NCI-H1105 (cell line): ENCODE results near the gene NR1D1.

Experiments
- DNase-seq: peaks from one replicate; lab custom pipeline; 2025; lab: John Stamatoyannopoulos, UW

Gene NR1D1

DNA sequence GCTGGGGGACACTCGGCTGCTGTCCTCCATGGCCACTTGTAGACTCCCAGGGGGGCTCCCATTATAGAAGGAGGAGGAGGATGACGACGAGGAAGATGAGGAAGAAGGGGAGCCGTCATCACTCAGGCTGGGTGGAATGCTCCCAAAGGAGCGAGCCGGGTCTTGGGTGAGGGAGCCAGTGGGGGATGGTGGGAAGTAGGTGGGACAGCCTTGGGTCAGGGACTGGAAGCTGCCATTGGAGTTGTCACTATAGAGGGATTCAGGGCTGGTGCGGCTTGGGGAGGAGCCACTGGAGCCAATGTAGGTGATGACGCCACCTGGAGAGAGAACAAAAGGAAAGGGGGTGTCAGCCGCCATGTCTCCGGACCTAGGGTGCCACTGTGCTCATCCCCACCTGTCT is 3.3 kb downstream of the NR1D1 start:
- no peak for DNase-seq

GRCh38 chr17:40095944-40096791 is 4.2 kb downstream of the NR1D1 start:
- DNase-seq = no peak

DNA sequence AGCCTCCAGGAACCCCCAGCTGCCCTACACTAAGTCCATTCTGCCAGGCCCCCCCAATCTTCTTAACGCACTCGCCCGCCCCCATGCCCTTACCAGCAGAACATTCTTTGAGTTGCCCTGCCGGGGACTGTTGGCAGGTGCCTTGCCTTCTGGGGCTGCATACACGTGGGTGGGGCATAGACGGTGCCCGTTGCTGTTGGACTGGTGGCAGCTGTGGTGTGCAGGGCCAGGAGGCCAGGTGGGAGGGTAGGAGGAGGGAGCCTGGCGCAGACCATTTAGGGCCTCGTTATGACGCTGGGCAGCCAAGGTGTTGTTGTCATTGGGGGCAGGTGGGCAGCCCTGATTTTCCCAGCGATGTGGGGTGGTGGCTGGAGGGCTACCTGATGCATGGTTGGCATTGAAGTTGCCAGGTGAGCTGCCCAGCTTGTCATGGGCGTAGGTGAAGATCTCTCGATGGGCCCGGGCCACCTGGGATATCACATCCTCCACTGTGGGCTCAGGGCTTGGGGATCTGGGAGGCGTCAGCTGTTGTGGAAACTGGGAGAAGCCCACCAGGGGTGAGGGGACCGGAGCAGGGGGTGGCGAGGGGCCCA is 4.9 kb downstream of the NR1D1 start:
- no peak for DNase-seq

- DNase-seq = no peak
These were observed 5.5 kb downstream of the NR1D1 start for GRCh38 chr17:40094874-40095273.

GRCh38 chr17:40093580-40094201 is 6.7 kb downstream of the NR1D1 start:
- DNase-seq = no peak

GRCh38 chr17:40093005-40093579 is 7.3 kb downstream of the NR1D1 start:
- no peak for DNase-seq

GRCh38 chr17:40092581-40092980 is 7.8 kb downstream of the NR1D1 start:
- DNase-seq = no peak

DNA sequence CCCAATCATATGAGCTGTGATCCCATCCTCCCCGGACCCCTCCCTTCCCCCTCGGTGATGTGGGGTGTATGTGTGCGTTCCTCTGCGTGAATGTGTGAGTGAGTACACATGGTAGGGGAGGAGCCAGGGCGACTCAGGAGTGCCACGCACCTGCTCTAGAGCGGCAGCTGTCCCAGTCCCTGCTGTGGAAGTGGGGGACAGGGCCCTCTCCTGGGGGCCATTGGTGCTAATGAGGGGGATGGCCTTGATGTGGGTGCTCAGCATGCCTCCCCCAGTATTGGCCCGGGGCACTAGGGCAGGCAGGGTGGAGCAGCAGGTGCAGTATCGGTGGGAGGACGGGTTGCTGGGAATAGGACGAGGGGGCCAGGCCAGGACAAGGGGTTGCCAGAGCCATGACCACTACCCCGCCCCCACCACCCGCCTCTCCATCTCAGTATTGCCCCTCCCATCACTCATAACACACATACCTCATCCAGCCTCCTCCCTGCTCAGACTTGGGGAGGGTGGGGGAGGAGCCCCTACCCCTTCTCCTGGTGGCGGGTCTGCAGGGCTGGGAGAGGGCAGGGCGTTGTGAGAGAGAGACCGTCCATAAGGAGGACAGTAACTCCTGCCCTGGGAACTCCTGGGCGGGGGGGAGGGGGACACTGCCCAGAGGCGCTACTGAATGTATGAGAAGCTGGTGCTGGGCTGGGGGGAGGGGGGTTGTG is 8.5 kb downstream of the NR1D1 start:
- DNase-seq = no peak

- DNase-seq = no peak
These were observed 9.9 kb downstream of the NR1D1 start for GRCh38 chr17:40090237-40091119.

DNA sequence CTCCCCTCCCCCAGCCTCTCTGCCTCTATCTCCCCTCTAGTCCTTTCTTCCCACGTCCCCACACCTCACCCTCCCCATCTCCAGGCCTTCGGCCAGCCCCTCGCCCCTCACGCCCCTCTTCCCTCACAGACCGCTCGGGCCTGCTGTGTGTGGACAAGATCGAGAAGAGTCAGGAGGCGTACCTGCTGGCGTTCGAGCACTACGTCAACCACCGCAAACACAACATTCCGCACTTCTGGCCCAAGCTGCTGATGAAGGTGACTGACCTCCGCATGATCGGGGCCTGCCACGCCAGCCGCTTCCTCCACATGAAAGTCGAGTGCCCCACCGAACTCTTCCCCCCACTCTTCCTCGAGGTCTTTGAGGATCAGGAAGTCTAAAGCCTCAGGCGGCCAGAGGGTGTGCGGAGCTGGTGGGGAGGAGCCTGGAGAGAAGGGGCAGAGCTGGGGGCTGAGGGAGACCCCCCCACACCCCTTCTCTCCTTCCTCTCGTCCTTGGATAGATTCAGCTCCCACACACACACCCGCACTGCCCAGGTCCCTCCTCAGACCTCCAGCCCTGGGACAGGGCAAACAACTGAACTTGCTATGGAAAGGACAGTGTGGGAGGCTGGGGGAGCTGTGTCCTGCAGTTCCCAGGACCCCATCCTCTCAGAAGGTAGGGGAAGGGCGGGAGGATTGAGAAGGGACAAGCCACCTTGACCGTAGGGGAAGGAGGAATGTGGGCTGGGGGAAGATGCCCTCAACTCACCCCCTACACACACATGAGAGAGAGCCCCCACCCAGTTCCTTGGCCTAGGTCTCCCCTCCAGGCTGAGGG is 11.1 kb downstream of the NR1D1 start:
- no peak for DNase-seq

DNA sequence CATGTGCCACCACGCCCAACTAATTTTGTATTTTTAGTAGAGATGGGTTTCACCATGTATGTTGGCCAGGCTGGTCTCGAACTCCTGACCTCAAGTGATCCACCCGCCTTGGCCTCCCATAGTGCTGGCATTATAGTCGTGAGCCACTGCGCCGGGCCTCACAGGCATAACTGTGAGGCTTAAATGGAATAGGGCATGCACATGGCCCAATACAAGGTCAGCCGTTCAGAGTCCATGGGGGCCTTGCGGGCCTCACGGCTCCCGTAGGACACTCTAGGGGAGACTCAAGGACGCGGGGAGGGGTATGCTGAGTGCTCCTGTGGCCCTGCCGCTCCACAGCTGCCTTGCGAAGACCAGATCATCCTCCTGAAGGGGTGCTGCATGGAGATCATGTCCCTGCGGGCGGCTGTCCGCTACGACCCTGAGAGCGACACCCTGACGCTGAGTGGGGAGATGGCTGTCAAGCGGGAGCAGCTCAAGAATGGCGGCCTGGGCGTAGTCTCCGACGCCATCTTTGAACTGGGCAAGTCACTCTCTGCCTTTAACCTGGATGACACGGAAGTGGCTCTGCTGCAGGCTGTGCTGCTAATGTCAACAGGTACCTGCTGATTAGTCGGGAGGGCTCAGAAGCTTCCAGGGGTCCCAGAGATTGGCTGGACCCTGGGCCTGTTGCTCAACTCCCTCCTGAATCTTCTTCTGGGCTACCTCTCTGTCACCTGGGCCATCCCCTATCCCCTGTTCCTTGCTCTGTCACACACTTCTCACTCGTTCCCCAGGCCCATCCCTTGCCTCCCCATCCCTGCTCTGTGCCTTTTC is 12.3 kb downstream of the NR1D1 start:
- DNase-seq = no peak

GRCh38 chr17:40087049-40087794 is 13.2 kb downstream of the NR1D1 start:
- no peak for DNase-seq

GRCh38 chr17:40086150-40087044 is 14.0 kb downstream of the NR1D1 start:
- peak; percentile 35 for DNase-seq

GRCh38 chr17:40084477-40084876 is 15.9 kb downstream of the NR1D1 start:
- DNase-seq = no peak

- no peak for DNase-seq
These were observed 20.8 kb downstream of the NR1D1 start for GRCh38 chr17:40079545-40079944.

- DNase-seq = no peak
These were observed 23.8 kb downstream of the NR1D1 start for GRCh38 chr17:40076591-40076990.

DNA sequence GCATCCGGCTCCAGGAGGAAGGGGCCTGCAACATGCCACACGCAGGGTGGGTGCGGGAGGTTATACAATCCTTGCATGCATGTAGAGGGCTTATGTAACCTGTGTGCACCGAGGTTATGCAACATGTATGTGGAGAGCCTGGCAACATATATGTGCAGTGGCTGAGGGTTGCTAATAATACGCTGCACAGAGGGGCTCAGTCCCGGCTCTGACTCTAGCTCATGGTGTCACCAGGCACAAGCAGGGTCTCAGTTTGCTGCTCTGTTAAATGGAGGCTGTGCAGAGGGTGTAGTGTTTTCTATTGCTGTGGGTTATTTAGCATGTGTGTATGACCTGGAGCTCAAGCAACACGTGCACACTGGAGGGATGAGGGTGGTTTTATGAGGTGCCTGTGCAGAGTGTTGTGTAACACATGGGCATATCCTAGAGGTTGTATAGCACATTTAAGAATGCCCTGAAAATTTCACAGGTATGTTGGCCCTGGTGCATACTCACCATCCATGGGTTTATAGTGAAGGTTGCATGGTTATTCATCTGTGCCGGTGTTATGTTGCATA is 24.4 kb downstream of the NR1D1 start:
- DNase-seq = no peak
